ES-I3 (cell line): ENCODE data around the gene MEG3.

ENCODE experiments used
- H3K36me3 ChIP-seq: 2 replicates; pipeline ENCODE4 v1.6.1; 2013; ENCODE audit warnings: mild to moderate bottlenecking, low read length, control low read depth, moderate library complexity; ENCODE audit not compliant: insufficient read depth
- H3K4me1 ChIP-seq: 2 replicates; pipeline ENCODE4 v1.6.1; 2013; ENCODE audit warnings: mild to moderate bottlenecking, control low read depth, low read length; ENCODE audit not compliant: insufficient read depth
- H3K9ac ChIP-seq: 2 replicates; pipeline ENCODE4 v1.6.1; 2013; ENCODE audit warnings: low read depth, mild to moderate bottlenecking, low read length, moderate library complexity
- H3K9me3 ChIP-seq: 2 replicates; pipeline ENCODE4 v1.6.1; 2013; ENCODE audit warnings: mild to moderate bottlenecking, low read length, moderate library complexity; ENCODE audit not compliant: control insufficient read depth, insufficient read depth

Gene MEG3

DNA sequence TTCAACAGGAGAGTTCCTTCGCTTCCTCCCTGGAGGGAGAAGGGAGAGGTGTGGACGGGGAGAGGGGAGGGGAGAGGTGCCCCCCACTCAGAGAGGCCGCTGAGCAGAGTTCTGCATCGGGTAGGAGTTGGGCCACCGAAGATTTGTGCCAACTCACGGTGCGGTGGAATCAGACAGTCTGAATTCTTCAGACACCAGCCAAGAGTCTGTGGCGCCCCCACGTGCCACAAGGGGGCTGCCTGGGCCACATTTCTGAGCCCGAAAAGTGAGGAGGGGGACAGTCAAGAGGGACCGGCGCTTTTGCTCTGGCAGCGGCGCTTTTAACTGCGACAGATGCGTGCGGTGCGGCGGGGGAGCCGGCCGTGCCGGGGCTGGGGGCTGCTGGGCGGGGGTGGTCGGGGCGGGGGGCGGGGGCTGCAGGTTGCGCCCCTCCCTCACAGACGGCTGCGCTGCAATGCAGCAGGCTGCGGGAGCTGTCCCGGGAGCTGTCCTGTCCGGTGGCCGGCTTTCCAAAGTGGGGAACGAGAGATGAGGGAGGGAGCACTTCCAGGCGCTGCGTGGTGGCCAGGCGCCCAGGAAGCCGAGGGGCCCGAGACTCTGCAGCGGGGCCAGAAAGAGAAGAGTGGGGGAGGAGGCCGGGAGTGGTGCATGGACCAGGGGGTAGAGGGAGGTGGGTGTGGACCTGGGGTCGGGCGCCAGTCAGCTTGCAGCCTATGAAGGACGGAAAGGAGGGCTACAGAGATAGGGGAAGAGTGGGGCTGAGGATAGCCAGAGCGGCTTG, 78.6 kb downstream of the MEG3 start:
- Histone ChIP-seq H3K36me3 (no peaks in the 10 kb centered on the region), H3K9ac (peak overlapping the region; percentile 42; the same call in 1 of the 2 replicates), H3K4me1 (no peaks in the 10 kb centered on the region; the same call in 1 of the 2 replicates), H3K9me3 (no peaks in the 10 kb centered on the region; the same call in 1 of the 2 replicates)

DNA sequence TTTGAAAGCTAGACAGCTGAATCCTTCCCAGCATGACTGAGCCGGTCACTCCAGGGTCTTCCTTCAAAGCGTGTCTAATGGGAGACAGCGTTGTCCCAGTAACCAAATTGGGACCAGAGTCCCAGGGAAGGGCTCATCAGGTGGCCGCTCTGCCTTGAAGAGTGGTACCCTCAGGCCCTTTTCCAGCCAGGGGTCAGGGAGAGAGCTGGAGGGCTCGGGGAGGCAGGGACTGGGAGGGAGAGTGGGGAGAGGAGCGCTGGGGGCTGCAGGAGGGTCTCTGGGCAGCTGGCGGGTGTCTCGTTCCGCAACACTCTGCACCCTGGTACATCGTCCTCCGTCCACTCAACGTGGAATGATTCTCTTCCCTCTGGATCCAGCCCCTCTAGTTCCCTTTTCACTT, 79.2 kb downstream of the MEG3 start:
- H3K9me3 ChIP-seq: no peaks in the 10 kb centered on the region; the same call in 1 of the 2 replicates
- no peaks in the 10 kb centered on the region for H3K36me3 ChIP-seq
- peak overlapping the region; percentile 42; the same call in 1 of the 2 replicates for H3K9ac ChIP-seq
- no peaks in the 10 kb centered on the region; the same call in 1 of the 2 replicates for H3K4me1 ChIP-seq

DNA sequence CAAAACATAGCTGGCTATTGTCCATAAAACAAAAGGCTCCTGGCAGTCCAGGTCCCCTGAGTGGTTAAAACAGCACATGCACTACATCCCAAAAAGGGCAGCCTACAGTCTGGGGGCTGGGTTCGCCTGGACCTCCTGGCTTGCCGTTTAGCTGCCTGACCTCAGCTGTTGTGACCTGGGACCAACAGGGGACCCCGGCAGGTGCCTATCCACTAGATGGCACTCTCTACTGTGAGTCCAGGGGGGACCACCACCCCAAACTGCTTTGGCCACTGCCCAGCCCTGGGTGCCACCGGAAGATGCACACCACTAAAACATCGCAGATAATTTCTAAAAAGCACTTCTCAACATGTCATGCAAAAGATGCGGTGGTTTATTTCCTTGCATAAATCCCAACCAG, 80.5 kb downstream of the MEG3 start:
- no peaks in the 10 kb centered on the region; the same call in 1 of the 2 replicates for H3K9me3 ChIP-seq
- no peak overlapping the region for H3K9ac ChIP-seq
- no peaks in the 10 kb centered on the region; the same call in 1 of the 2 replicates for H3K4me1 ChIP-seq
- no peaks in the 10 kb centered on the region for H3K36me3 ChIP-seq

DNA sequence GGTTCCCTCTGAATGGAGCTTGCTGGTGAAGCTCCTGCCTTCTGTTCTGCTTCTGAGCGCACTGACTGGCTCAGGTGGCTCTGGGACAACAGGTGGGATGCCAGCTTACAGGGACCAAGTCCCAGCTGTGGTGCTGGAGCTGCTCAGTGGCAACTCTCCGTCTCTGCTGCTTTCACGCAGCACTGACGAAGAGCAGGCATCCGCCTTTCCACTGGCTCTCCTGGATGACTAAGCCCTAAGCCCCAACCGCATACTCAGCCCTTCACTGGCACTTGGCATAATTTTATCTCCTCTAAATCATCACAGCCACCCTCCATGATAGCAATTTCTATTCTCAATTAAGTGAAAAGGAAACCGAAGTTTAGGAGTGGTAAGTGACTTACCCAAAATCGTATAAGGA, 81.3 kb downstream of the MEG3 start:
- Histone ChIP-seq H3K36me3 (no peaks in the 10 kb centered on the region), H3K9ac (no peak overlapping the region), H3K9me3 (no peaks in the 10 kb centered on the region), H3K4me1 (no peaks in the 10 kb centered on the region; the same call in 1 of the 2 replicates)

DNA sequence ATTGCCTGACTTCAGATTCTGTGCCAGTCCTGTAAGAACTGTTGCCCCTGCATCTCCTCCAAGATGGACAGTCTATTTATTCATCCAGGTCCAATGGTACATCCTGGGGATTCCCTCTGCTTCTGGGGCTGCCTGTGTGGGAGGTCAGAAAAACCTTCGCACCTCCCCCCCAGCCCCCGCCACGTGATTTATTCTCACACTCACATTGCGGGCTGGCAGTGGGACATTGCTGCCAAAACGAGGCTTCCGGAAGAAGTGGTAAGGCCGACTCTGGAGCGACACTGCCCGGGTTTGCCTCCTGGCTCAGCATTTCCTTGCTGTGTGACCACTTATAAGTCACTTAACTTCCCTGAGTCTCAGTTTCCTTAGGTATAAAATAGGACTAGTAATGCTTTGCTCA, 83.5 kb downstream of the MEG3 start:
- H3K36me3 ChIP-seq: no peaks in the 10 kb centered on the region
- no peaks in the 10 kb centered on the region for H3K9me3 ChIP-seq
- no peak overlapping the region for H3K9ac ChIP-seq
- H3K4me1 ChIP-seq: no peaks in the 10 kb centered on the region; the same call in 1 of the 2 replicates
